Measurements from ENCODE around the gene DNAJC5G. TPM values are rescaled to one million over a fixed set of nuclear protein-coding genes. Genes with fewer than 3 reads are reported as not detected.
A peak's percentile ranks its signal among the peaks of the same experiment; 100 is the strongest.

The DNAJC5G gene
- total and polyA plus RNA-seq, 2 of the 13 experiments (the other 11 are each of a cell fraction or from before 2014, with no cell fraction given) = 0.05 TPM; not detected in 1

DNA sequence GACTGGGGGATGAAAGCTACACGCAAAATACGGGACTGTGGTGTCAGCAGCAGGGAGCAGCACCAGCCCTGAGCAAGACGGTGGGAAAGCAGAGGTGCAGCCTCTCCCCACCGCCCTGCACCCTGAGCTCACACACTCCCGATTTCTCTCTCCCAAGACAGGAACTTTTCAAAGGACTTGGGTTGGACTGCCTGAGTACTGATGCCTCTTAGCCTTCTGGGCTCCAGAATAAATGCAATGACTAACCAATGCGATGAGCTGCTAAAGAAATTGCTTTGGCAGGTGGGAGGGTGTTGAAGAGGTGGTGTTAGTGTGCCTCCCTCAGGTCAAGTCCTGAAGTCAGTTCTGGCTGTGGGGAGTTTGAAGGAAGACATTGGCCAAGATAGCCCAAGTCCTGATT lies 16.6 kb downstream of the DNAJC5G start:
- ChIA-PET CTCF (ENCODE audit: low intra/inter-chr PET ratio, low total read pairs) (interaction anchor here (1.1 kb wide), 1 partner anchor 193 kb away, joined by 3 read pairs; no protein-coding TSS in a partner anchor), POLR2A (interaction anchor here (1.0 to 3.3 kb wide), 4 partner anchors 11 to 78 kb away, joined by 3 to 22 read pairs (median 4); no protein-coding TSS in a partner anchor)
- ATAC-seq (peak; percentile 78), FAIRE-seq (peak; percentile 67), DNase-seq (ENCODE audit: low spot score) (peak; percentile 44)
- Histone ChIP-seq H4K20me1 (ENCODE audit: insufficient read depth, low read length) (no peaks in the 10 kb centered on the region), H3K4me2 (ENCODE audit: low read depth, low read length) (peak overlapping the region; percentile 92), H3K9me3 (ENCODE audit: low read length) (no peaks in the 10 kb centered on the region), H3K9ac (ENCODE audit: insufficient read depth, low read depth, low read length) (no peak overlapping the region), H3K4me3 (replicated peaks in 1 of 3; ENCODE audit: insufficient read depth in 1 of 3, low read depth in 2 of 3, low read length in 3 of 3) (peak overlapping the region; percentile 13 to 52 (median 25); a peak in 2 of 6 replicates), H3K27me3 (ENCODE audit: control insufficient read depth in 1 of 2, insufficient read depth in 2 of 2, low read length in 2 of 2) (no peaks in the 10 kb centered on the region), H3K36me3 (replicated peaks in 1 of 2; ENCODE audit: control insufficient read depth in 1 of 2, insufficient read depth in 2 of 2, low read length in 2 of 2) (no peaks in the 10 kb centered on the region), H3K27ac (ENCODE audit: extremely low read length, insufficient read depth, low read length) (no peak overlapping the region), H3K79me2 (ENCODE audit: insufficient read depth, low read length) (no peaks in the 10 kb centered on the region), H3K4me1 (ENCODE audit: insufficient read depth, low read length) (peaks cover 82% of the 10 kb centered on the region), H2AFZ (ENCODE audit: low read length) (no peak overlapping the region)
- in situ Hi-C loops (cut with HindIII; ENCODE audit: extremely low pct_ligation_motif_present, low pct_unique_long_range_greater_than_20kb) (no loop called here), intact Hi-C loops (cut with micrococcal nuclease; ENCODE audit: unreplicated experiment) (loop anchor here (1.0 to 5.0 kb wide), 2 partner anchors 27 to 195 kb away; no protein-coding TSS in a partner anchor)
- 2% methylated on average over 6 of the region's 6 CpGs for WGBS (ENCODE audit: low lambda C conversion rate)
- no TSS peak for BruUV-seq (replicated peaks)
- TF ChIP-seq, protein P1, sequence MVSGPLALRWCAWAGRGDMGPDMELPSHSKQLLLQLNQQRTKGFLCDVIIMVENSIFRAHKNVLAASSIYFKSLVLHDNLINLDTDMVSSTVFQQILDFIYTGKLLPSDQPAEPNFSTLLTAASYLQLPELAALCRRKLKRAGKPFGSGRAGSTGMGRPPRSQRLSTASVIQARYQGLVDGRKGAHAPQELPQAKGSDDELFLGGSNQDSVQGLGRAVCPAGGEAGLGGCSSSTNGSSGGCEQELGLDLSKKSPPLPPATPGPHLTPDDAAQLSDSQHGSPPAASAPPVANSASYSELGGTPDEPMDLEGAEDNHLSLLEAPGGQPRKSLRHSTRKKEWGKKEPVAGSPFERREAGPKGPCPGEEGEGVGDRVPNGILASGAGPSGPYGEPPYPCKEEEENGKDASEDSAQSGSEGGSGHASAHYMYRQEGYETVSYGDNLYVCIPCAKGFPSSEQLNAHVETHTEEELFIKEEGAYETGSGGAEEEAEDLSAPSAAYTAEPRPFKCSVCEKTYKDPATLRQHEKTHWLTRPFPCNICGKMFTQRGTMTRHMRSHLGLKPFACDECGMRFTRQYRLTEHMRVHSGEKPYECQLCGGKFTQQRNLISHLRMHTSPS (CRISPR knock-in tag; IDR thresholded peaks at IDR 0.05; ENCODE audit: low read depth) = peak; percentile 21; the same call in 1 of the 2 replicates
- TF ChIP-seq FOSL2 (CRISPR knock-in tag; IDR thresholded peaks at IDR 0.05) (peak; percentile 14; the same call in 1 of the 2 replicates), STAG1 (CRISPR knock-in tag; IDR thresholded peaks at IDR 0.05) (peak; percentile 70), SALL1 (CRISPR knock-in tag; IDR thresholded peaks at IDR 0.05) (0 out of 2 replicates have a peak, but pooled peaks have one; percentile 6), FOXJ3 (CRISPR knock-in tag; IDR thresholded peaks at IDR 0.05; ENCODE audit: borderline replicate concordance) (no peak), MEF2D (CRISPR knock-in tag; IDR thresholded peaks at IDR 0.05) (no peak), ZC3H13 (CRISPR knock-in tag; IDR thresholded peaks at IDR 0.05) (no peak), KLF13 (CRISPR knock-in tag; IDR thresholded peaks at IDR 0.05) (no peak), XRCC5 (optimal IDR thresholded peaks at IDR 0.05; ENCODE audit: low read length) (no peak), SMC3 (IDR thresholded peaks at IDR 0.05; ENCODE audit: low read length) (peak; percentile 35; the same call in 1 of the 2 replicates), NFATC3 (CRISPR knock-in tag; IDR thresholded peaks at IDR 0.05) (0 out of 2 replicates have a peak, but pooled peaks have one; percentile 10), ZMYM3 (CRISPR knock-in tag; IDR thresholded peaks at IDR 0.05) (peak; percentile 11; the same call in 1 of the 2 replicates), ZNF782 (CRISPR knock-in tag; IDR thresholded peaks at IDR 0.05; ENCODE audit: borderline replicate concordance) (no peak), POLR2A (IDR thresholded peaks at IDR 0.05; ENCODE audit: insufficient read depth in 1 of 2, low read depth in 2 of 2, low read length in 2 of 2) (no peak)
- TF ChIP-seq, protein P2, sequence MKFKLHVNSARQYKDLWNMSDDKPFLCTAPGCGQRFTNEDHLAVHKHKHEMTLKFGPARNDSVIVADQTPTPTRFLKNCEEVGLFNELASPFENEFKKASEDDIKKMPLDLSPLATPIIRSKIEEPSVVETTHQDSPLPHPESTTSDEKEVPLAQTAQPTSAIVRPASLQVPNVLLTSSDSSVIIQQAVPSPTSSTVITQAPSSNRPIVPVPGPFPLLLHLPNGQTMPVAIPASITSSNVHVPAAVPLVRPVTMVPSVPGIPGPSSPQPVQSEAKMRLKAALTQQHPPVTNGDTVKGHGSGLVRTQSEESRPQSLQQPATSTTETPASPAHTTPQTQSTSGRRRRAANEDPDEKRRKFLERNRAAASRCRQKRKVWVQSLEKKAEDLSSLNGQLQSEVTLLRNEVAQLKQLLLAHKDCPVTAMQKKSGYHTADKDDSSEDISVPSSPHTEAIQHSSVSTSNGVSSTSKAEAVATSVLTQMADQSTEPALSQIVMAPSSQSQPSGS (CRISPR knock-in tag; IDR thresholded peaks at IDR 0.05) = peak; percentile 17; the same call in 1 of the 2 replicates
- TF ChIP-seq, protein P3, sequence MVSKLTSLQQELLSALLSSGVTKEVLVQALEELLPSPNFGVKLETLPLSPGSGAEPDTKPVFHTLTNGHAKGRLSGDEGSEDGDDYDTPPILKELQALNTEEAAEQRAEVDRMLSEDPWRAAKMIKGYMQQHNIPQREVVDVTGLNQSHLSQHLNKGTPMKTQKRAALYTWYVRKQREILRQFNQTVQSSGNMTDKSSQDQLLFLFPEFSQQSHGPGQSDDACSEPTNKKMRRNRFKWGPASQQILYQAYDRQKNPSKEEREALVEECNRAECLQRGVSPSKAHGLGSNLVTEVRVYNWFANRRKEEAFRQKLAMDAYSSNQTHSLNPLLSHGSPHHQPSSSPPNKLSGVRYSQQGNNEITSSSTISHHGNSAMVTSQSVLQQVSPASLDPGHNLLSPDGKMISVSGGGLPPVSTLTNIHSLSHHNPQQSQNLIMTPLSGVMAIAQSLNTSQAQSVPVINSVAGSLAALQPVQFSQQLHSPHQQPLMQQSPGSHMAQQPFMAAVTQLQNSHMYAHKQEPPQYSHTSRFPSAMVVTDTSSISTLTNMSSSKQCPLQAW (CRISPR knock-in tag; IDR thresholded peaks at IDR 0.05) = peak; percentile 45; the same call in 1 of the 2 replicates
- TF ChIP-seq, protein P4, sequence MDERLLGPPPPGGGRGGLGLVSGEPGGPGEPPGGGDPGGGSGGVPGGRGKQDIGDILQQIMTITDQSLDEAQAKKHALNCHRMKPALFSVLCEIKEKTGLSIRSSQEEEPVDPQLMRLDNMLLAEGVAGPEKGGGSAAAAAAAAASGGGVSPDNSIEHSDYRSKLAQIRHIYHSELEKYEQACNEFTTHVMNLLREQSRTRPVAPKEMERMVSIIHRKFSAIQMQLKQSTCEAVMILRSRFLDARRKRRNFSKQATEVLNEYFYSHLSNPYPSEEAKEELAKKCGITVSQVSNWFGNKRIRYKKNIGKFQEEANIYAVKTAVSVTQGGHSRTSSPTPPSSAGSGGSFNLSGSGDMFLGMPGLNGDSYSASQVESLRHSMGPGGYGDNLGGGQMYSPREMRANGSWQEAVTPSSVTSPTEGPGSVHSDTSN (CRISPR knock-in tag; IDR thresholded peaks at IDR 0.05) = no peak
- TF ChIP-seq, protein P5, sequence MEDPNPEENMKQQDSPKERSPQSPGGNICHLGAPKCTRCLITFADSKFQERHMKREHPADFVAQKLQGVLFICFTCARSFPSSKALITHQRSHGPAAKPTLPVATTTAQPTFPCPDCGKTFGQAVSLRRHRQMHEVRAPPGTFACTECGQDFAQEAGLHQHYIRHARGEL (CRISPR knock-in tag; IDR thresholded peaks at IDR 0.05) = no peak
